GM21737 (cell line): Measurements from ENCODE around the gene PANK3.
"Not testable (repeated sequence)": the region's sequence is repeated elsewhere in the genome, so short reads cannot be mapped to it uniquely, and the experiment has no call there.

Source experiments
- ATAC-seq: cut with Tn5 transposase; IDR thresholded peaks from one replicate; pipeline ENCODE4 v1.9.1; 2021; ENCODE audit warnings: mild to moderate bottlenecking, moderate library complexity; ENCODE audit not compliant: unreplicated experiment

Gene PANK3

GRCh38 chr5:168553377-168554130, 25.6 kb downstream of the PANK3 start:
- ATAC-seq: no peak

- no peak for ATAC-seq
These were observed 27.0 kb downstream of the PANK3 start for GRCh38 chr5:168552146-168552545.

GRCh38 chr5:168550656-168551055, 28.5 kb downstream of the PANK3 start:
- ATAC-seq: no peak

- no peak for ATAC-seq
These were observed 29.6 kb downstream of the PANK3 start for GRCh38 chr5:168549554-168549953.

- no peak for ATAC-seq
These were observed 42.0 kb downstream of the PANK3 start for GRCh38 chr5:168537176-168537575.

- ATAC-seq: not testable (repeated sequence)
These were observed 44.8 kb downstream of the PANK3 start for GRCh38 chr5:168534351-168534750.

- no peak for ATAC-seq
These were observed 46.9 kb downstream of the PANK3 start for GRCh38 chr5:168531987-168532864.

GRCh38 chr5:168531191-168531590, 48.0 kb downstream of the PANK3 start:
- no peak for ATAC-seq

GRCh38 chr5:168530621-168531150, 48.5 kb downstream of the PANK3 start:
- no peak for ATAC-seq

- ATAC-seq: no peak
These were observed 49.6 kb downstream of the PANK3 start for GRCh38 chr5:168529374-168530234.

GRCh38 chr5:168528521-168529373, 50.4 kb downstream of the PANK3 start, which contains the start of gene FBLL1:
Gene FBLL1 (plus strand): TSS chr5:168529305. CDS start chr5:168529505, 200 bp downstream.
- no peak for ATAC-seq

GRCh38 chr5:168527756-168528295, 51.3 kb downstream of the PANK3 start:
- no peak for ATAC-seq

GRCh38 chr5:168525856-168526255, 53.3 kb downstream of the PANK3 start:
- no peak for ATAC-seq

GRCh38 chr5:168513861-168514428, 65.2 kb downstream of the PANK3 start:
- ATAC-seq: no peak

GRCh38 chr5:168502563-168503237, 76.5 kb downstream of the PANK3 start:
- ATAC-seq: no peak
